Ramos (cell line): ENCODE data around the gene TEKT1.
"Not testable (repeated sequence)": the region's sequence is repeated elsewhere in the genome, so short reads cannot be mapped to it uniquely, and the experiment has no call there.

ENCODE experiments used
- in situ Hi-C: fragments of 300-500 bp; cut with MboI; formaldehyde crosslinking; loops from one replicate; pipeline ENCODE4 v1.14.3; 2022; ENCODE audit warnings: low sequenced_read_pairs; ENCODE audit not compliant: unreplicated experiment

Gene TEKT1

GRCh38 chr17:6831661-6832263 is at the start of gene TEKT1:
Gene TEKT1, minus strand, starts transcription at chr17:6831729. Its CDS starts 1,353 bp downstream, at chr17:6830376.
- in situ Hi-C loops, result no loop called here

- in situ Hi-C loops, result not testable (repeated sequence)
Measured at GRCh38 chr17:6879221-6879975, 47.9 kb upstream of the TEKT1 start.

GRCh38 chr17:6875276-6875675 is 43.7 kb upstream of the TEKT1 start:
- in situ Hi-C loops, result not testable (repeated sequence)

GRCh38 chr17:6872936-6873335 is 41.4 kb upstream of the TEKT1 start:
- in situ Hi-C loops, result no loop called here

- in situ Hi-C loops, result no loop called here
Measured at GRCh38 chr17:6870841-6871240, 39.3 kb upstream of the TEKT1 start.

- in situ Hi-C loops, result no loop called here
Measured at GRCh38 chr17:6868582-6868981, 37.1 kb upstream of the TEKT1 start.

- in situ Hi-C loops, result no loop called here
Measured at GRCh38 chr17:6867849-6868248, 36.3 kb upstream of the TEKT1 start.

GRCh38 chr17:6862825-6863224 is 31.3 kb upstream of the TEKT1 start:
- in situ Hi-C loops, result no loop called here

GRCh38 chr17:6862122-6862521 is 30.6 kb upstream of the TEKT1 start:
- in situ Hi-C loops, result no loop called here

GRCh38 chr17:6857904-6858303 is 26.4 kb upstream of the TEKT1 start:
- in situ Hi-C loops, result no loop called here

- in situ Hi-C loops, result no loop called here
Measured at GRCh38 chr17:6857336-6857735, 25.8 kb upstream of the TEKT1 start.

- in situ Hi-C loops, result no loop called here
Measured at GRCh38 chr17:6856051-6856450, 24.5 kb upstream of the TEKT1 start.

GRCh38 chr17:6853764-6854442 is 22.4 kb upstream of the TEKT1 start:
- in situ Hi-C loops, result no loop called here

- in situ Hi-C loops, result not testable (repeated sequence)
Measured at GRCh38 chr17:6848545-6849179, 17.1 kb upstream of the TEKT1 start.

GRCh38 chr17:6846138-6846537 is 14.6 kb upstream of the TEKT1 start:
- in situ Hi-C loops, result not testable (repeated sequence)

GRCh38 chr17:6844406-6844805 is 12.9 kb upstream of the TEKT1 start:
- in situ Hi-C loops, result not testable (repeated sequence)

- in situ Hi-C loops, result no loop called here
Measured at GRCh38 chr17:6843241-6843880, 11.8 kb upstream of the TEKT1 start.

- in situ Hi-C loops, result not testable (repeated sequence)
Measured at GRCh38 chr17:6841769-6842168, 10.2 kb upstream of the TEKT1 start.

GRCh38 chr17:6830383-6830986 is 1.0 kb downstream of the TEKT1 start:
- in situ Hi-C loops, result no loop called here

GRCh38 chr17:6823011-6823442 is 8.5 kb downstream of the TEKT1 start:
- in situ Hi-C loops, result no loop called here
